ENCODE measurements around the gene CTU1.

Gene CTU1

DNA sequence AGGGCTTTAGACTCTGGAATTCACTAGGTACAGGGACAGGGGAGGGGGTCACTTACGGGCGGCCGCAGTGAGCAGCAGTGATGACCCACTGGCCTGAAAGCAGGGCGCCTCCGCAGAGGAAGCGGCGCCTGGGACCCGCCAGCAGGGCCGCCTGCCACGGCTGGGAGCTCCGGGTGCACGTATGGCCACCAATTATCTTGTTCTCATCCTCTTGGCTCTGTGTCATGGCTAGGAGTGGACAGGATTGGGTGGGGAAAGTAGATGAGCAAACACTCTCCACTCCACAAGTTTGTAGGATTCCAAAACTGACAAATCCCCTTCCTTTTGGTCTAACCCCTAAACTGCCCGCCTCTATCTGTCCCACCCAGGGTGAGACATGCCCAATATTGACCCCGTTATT lies 26.7 kb downstream of the CTU1 start:
- no peak for FAIRE-seq

DNA sequence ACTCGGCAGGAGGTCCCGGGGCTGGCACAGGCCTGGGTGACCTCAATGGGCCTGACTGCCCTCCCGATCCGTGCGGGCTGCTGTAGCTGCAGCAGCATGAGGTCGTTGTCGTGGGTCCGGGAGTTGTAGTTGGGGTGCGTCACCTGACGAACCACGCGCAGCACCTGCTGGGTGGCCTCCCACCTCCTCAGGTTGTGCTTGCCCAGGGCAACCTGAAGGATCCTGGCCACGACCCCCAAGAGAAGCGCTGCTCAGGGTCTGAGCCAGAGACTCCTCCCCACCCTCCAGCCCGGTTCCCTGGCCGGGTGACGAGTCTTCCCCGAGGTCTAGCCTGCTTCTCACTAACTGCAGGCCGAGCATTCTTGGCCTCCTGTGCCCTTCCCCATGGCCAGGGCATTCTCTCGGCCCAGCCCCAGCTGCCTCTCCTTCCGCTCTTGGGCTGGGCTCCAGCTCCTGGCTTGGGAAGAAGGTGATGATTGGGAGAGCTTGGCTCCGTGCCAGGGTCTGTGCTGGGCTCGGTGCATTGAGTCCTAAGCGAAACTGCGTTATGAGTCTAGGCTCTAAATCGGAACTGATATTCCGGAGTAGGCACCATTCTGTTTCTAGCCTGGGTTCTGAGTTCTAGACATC lies 28.6 kb downstream of the CTU1 start:
- FAIRE-seq = no peak

DNA sequence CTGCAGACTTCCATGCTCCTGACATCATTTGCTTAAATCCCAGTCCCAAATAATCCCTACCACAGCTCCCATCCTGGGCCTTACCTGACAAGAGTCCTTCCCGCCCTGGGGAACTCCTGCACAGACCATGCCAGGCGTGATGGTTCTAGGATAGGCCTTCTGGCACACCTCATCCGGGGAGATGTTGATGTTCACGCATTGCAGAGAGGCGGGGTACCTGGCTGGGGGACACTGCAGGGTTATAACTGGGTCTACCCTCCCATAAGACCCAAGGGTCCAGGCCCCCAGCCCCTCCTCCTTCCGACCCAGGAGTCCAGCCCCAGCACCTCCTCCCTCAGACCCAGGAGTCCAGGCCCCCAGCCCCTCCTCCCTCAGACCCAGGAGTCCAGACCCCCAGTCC lies 29.5 kb downstream of the CTU1 start:
- FAIRE-seq = no peak

DNA sequence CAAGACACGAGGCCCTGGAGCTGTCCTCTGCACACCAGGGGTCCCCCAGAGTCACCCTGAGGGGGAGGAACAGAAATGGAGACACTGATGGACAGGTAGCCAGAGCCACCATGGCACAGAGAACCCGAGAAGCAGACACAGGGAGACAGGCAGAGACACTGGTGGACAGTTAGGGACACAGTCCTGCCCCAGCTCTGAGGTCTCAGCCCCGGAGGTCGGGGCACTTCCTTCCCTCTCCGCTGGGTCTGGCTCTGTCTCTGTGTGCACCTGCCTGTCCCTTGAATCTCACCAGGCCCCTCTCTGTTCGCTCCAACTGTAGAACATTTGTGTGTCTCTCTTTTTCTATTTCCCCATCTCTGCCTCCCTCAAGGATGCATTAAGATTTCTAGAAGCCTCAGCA lies 30.1 kb downstream of the CTU1 start:
- no peak for FAIRE-seq

DNA sequence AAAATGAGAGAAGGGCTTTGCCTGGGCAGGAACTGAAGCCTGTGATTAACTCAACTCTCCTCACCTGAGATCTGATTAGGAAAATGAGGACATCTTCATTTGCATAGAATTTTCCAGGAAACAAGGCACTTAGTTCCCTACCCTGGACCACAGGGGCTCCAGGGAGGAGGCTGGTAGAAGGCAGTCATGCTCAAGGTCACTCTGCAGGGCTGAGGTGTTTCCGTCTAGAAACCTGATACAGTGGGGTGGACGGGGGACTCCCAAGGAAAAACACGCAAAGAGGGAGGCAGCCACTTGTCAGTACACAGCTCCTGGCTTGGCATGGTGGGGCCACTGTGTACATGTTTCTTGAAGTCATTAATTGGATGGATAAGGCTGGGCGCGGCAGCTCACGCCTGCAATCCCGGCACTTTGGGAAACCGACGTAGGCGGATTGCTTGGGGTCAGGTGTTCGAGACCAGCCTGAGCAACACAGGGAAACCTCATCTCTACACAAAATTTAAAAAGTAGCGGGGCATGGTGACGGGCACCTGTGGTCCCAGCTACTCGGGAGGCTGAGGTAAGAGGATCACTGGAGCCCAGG lies 31.5 kb downstream of the CTU1 start:
- FAIRE-seq = no peak

DNA sequence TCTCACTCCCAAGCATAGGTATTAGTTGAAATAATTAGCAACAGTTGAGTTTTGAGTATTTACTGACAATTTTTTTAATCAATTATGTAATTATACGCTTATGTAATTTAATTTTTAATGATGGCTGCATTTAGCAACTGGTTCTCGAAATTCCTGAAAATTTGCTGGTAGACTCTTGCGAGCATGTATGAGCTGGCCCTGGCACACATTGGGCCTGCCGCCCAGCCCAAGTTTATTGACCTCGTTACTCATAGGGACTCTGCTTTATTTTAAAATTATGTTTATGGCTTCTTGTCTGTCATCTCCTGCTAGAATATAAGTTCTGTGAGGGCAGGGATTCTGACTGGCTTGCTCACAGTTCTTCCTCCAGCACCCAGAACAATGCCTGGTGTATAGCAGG lies 32.2 kb downstream of the CTU1 start:
- FAIRE-seq = no peak

DNA sequence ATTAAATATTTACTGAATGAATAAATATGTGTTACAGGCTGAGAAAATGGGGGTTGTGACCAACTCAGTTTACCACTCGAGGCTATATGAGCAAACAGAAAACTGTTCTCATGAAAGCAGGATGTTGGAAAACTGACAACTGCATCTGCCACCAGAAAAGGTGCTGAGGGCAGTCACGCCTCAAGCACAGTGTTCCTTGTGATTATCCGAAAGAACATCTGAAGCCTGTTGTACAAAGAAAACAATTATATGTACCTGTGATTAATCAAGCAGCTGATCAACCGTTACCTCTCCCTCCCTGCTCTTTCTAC lies 37.2 kb downstream of the CTU1 start:
- FAIRE-seq = no peak

DNA sequence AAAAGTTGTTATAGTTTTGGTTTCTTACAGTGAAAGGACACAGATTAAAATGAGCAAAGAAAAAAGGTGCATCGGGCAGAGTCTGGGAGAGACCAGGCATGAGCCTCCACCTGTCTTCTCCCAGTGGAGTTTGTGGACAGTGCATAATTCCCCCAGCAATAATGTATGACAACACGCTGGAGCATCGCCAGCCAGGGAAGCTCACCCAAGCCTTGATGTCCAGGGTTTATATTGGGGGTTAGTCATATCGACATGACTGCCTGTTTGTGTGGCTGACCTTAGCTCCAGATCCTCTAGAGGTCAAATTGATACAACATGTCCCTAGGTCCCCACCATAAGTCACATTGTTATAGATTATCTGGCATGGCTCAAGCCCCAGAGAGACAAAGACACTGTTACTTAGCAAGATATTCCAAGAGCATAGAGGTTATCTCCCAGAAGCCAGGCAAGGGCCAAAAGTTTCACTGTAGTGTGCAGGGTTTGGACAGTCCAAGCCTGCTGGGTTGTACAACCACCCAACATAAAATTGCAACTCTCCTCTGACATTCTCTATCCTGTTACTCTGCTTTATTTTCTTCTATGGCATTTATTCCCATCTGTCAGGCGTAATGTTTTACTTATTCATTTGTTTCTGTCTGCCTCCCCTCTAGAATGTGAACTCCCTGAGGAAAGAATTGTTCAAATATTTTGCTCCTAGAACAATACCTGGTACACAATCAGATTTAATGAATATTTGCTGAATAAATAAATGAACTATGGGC lies 37.7 kb downstream of the CTU1 start:
- no peak for FAIRE-seq

DNA sequence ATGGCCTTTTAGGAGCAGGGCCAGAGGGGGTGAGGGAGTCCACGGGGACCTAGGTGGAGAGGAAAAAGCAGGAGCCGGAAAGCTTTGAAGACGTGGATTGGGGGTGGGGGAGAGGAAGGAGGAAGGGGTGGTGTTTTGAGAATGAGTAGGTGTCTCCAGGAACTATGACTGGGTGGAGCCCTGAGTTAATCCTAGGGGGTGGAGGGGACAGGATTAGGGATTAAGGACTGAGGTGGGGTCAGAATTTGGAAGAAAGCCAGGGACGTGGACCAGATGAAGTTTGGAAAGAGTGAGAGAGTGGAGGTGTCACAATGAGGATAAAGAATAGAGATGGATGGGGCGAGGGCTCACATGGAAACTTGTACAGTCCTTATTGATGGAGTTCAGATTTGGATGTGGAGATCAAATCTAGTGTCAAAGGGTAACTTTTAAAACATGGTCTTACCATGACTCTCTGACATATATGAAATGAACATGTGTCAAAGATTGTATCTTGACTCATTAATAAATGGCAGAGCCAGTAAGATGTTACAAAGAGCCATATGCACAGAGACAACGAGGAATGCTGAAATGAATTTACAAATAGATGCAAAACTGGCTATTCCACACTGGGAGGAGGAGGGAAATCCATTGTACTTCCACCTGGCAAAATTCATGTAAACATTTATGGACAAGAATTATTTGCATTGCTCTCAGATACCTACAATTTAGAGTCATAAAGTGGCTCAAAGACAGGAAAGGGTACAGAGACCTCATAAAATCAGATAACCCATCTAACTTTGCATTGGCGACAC lies 41.6 kb downstream of the CTU1 start:
- FAIRE-seq = no peak

DNA sequence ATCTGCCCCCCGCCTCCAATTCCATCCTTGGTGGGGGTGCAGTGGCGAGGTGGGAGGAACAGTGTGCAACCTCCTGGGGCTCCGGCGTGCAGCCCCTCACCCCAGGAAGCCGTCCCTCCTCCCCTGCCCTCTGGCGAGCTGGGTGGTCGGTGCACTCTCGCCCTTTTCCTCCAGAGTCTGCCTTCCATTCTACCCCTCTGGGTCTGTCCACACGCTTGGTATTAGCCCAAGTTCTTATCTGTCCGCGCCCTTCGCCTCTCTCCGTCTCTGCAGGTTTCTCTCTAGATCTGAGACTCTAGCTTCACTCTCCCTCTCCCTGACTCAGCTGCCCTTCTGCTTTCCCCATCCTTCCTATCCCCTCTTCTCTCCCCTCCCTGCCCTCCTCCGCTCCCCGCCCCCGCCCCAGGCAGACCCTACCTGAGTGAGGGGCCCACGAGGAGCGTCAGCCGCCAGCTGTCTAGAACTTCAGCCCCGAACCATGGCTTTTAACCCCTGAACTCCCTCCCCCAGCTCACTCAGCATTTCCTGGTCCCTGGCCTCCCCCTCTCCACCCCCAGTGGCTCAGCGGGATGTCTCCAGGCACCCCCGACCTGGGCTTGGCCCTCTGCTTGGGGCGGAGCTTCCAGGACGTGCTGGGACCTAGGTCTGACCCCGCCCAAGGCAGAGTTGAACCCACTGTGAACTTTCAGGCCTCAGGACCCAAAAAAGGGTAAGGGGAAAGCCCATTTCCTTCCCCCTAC lies 42.8 kb downstream of the CTU1 start:
- FAIRE-seq = no peak

DNA sequence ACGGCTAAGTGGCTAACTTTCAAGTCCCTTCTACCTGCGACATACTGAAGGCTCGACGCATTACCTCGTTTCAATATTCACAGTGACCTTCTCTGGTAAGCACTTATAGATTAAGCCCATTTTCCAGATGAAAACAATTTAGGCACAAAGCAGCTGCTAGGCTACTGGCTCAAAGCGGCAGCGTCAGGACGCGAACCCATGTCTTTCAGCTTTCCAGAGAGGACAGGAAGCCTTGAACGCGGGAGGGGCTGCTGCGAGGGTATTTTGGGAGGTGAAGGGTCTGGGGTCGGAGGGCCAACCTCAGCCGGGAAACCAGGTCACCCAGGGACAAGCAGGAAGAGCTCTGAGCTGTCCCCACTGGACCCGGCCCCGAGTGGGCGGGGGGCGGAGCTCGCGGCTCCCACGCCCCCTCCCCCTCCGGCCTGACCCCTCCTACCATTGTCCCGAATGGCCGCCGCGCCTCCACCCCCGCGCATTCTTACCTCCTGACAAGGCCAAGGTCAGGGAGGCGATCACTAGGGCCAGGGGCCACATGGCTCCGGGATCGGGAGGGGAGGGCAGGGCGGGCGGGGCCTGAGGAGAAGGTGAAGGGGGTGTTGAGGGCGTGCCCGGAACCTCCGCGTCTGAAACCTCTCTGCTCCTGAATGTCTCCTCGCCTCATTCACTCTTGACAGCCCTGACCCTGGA lies 43.5 kb downstream of the CTU1 start, which contains the start of gene KLK13:
TSS of gene KLK13 (minus strand) at position 559 of the 687 bp plus-strand sequence. CDS start at position 534, 25 bp downstream.
- no peak for FAIRE-seq

DNA sequence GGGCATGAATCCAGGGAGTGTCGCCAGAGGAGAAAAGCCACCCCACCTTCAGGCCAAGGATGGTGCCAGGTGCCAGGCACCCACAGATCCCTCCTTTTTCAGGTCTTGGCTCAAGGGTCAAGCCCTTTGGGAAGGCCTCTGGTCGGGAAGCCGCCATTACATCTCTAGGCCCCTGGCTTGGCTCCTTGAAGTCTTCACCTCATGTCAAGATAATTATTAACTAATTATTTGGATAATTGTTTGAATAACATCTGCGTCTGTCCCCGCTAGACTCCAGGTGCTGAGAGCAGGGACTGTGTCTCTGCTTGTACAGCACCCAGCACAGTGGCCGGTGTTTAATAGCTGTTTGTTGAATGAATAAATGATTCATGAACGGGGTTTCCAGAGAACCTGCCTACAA lies 44.5 kb downstream of the CTU1 start:
- no peak for FAIRE-seq

DNA sequence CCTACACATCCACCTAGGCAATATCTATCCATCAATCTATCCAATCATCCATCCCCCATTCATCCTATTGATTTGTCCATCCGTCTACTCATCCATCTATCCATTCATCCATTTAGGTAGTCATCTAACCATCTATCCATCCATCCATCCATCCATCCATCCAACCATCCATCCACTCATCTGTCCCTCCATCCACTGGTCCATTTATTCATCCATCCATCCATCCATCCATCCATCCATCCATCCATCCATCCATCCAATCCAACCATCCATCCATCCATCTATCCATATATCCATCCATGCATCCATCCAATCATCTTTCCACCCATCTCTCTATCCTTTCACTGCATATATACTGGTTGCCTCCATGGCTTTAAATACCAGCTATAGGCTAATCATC lies 47.2 kb downstream of the CTU1 start:
- FAIRE-seq = no peak

DNA sequence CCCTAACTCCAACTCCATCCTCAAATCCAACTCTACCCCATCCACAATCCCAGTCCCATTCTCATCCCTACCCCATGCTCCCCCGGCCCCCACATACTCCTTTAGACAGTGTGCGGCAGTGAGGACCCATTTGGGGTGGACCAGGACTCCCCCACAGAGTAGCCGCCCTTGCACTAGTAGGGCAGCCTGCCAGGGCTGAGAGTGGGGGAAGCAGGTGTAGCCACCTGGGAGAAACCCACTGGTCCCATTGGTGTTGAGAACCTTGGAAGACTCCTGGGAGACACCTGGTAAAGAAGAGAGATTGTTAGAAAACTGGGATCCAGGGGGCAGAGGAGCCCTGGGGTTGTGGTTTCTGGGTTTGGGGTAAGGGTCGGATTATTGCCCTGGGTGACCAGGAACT lies 47.9 kb downstream of the CTU1 start:
- FAIRE-seq = no peak

DNA sequence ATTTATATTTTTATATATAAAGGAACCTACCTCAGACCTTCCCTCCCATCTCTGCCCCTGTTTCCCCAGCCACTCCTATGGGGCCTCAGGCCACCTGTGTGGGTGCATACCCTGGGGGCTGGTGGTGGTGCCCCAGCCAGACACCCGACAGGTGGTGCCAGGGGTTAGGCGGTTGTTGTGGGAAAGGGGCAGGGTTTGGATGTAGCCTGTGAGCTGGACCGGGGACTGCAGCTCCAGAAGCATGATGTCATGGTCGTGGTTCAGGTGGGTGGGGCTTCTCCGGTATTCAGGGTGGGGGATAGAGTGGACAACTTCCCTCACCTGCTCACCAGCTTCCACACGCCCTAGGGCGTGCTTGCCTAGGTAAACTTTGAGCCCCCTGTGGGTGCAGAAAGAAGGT lies 48.5 kb downstream of the CTU1 start:
- no peak for FAIRE-seq

DNA sequence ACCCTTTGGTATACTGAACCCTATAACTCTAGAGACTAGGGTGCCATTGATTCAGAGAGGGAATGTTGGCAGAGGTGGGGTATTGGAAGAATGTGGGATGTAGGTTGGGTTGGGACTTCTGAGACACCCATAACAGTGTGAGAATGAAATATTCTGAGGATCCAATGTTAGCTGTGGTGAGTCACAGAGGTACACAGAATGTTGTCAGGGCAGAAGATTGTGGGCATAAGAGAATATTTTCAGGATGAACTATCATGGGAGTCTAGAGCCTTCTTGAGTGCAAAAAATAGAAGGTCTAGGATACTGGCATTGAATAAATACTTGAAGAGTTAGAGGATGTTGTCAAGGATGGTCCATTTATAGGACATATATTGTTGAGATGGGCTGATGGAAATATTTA lies 52.3 kb downstream of the CTU1 start:
- no peak for FAIRE-seq
